ENCODE data around the gene ZNF561. TPM values are rescaled to one million over a fixed set of nuclear protein-coding genes. Genes with fewer than 3 reads are reported as not detected.

The ZNF561 gene
- polyA plus RNA-seq, 3 donors, result 11.0 to 14.3 (median 12.5) TPM

- no peaks in the 10 kb centered on the region for H3K27me3 Mint-ChIP-seq (ENCODE audit: low read depth in 3 of 3)
- Histone ChIP-seq H3K27ac (ENCODE audit: low read depth in 1 of 2, low read length in 2 of 2) (no peak overlapping the region), H3K9ac (ENCODE audit: insufficient read depth, low read length, poor library complexity, severe bottlenecking) (no peak overlapping the region), H2AFZ (ENCODE audit: insufficient read depth, low read depth, low read length, poor library complexity, severe bottlenecking) (no peak overlapping the region), H4K20me1 (ENCODE audit: insufficient read depth, low read length) (no peaks in the 10 kb centered on the region), H3K27me3 (ENCODE audit: control insufficient read depth in 2 of 2, insufficient read depth in 2 of 2, low read length in 2 of 2) (no peaks in the 10 kb centered on the region), H3K79me2 (ENCODE audit: insufficient read depth, low read length) (no peaks in the 10 kb centered on the region), H3K4me3 (replicated peaks in 1 of 3; ENCODE audit: low read depth in 2 of 3, low read length in 3 of 3) (no peak overlapping the region), H3K9me3 (replicated peaks in 1 of 2; ENCODE audit: control insufficient read depth in 1 of 2, insufficient read depth in 1 of 2, low read length in 2 of 2) (peaks cover 0 to 3% of the 10 kb centered on the region in 2 donors), H3K4me1 (ENCODE audit: control insufficient read depth in 1 of 2, insufficient read depth in 2 of 2, low read length in 2 of 2) (no peaks in the 10 kb centered on the region), H3K4me2 (replicated peaks; ENCODE audit: extremely low read depth, low read length, poor library complexity, severe bottlenecking) (no peak overlapping the region), H3K36me3 (replicated peaks in 1 of 2; ENCODE audit: control insufficient read depth in 1 of 2, insufficient read depth in 2 of 2, low read length in 2 of 2) (peaks cover 10 to 29% of the 10 kb centered on the region in 2 donors)
- H3K4me1 Mint-ChIP-seq, result no peaks in the 10 kb centered on the region
- H3K36me3 Mint-ChIP-seq, result peaks cover 22 to 28% of the 10 kb centered on the region in 2 donors
- intact Hi-C loops (cut with micrococcal nuclease), result no loop called here
- no peak for DNase-seq
- H3K9me3 Mint-ChIP-seq, result peaks cover 0 to 6% (median 5%) of the 10 kb centered on the region in 7 donors
- H3K27ac Mint-ChIP-seq, result no peak overlapping the region
- TF ChIP-seq, protein P1, sequence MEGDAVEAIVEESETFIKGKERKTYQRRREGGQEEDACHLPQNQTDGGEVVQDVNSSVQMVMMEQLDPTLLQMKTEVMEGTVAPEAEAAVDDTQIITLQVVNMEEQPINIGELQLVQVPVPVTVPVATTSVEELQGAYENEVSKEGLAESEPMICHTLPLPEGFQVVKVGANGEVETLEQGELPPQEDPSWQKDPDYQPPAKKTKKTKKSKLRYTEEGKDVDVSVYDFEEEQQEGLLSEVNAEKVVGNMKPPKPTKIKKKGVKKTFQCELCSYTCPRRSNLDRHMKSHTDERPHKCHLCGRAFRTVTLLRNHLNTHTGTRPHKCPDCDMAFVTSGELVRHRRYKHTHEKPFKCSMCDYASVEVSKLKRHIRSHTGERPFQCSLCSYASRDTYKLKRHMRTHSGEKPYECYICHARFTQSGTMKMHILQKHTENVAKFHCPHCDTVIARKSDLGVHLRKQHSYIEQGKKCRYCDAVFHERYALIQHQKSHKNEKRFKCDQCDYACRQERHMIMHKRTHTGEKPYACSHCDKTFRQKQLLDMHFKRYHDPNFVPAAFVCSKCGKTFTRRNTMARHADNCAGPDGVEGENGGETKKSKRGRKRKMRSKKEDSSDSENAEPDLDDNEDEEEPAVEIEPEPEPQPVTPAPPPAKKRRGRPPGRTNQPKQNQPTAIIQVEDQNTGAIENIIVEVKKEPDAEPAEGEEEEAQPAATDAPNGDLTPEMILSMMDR (IDR thresholded peaks at IDR 0.05), result no peak
- 83% methylated on average over 2 of the region's 5 CpGs for WGBS (ENCODE audit: insufficient coverage)
- no peak overlapping the region for H3K4me3 Mint-ChIP-seq
Measured at GRCh38 chr19:9636018-9636417, 15.0 kb upstream of the ZNF561 start.

- Histone ChIP-seq H3K9ac (ENCODE audit: insufficient read depth, low read length, poor library complexity, severe bottlenecking) (no peak overlapping the region), H3K4me2 (replicated peaks; ENCODE audit: extremely low read depth, low read length, poor library complexity, severe bottlenecking) (no peak overlapping the region), H3K4me3 (replicated peaks in 1 of 3; ENCODE audit: low read depth in 2 of 3, low read length in 3 of 3) (no peak overlapping the region), H3K27ac (ENCODE audit: low read depth in 1 of 2, low read length in 2 of 2) (no peak overlapping the region), H3K4me1 (ENCODE audit: control insufficient read depth in 1 of 2, insufficient read depth in 2 of 2, low read length in 2 of 2) (peaks cover 0 to 2% of the 10 kb centered on the region in 2 donors), H4K20me1 (ENCODE audit: insufficient read depth, low read length) (no peaks in the 10 kb centered on the region), H3K9me3 (replicated peaks in 1 of 2; ENCODE audit: control insufficient read depth in 1 of 2, insufficient read depth in 1 of 2, low read length in 2 of 2) (no peaks in the 10 kb centered on the region), H3K27me3 (ENCODE audit: control insufficient read depth in 2 of 2, insufficient read depth in 2 of 2, low read length in 2 of 2) (no peaks in the 10 kb centered on the region), H2AFZ (ENCODE audit: insufficient read depth, low read depth, low read length, poor library complexity, severe bottlenecking) (no peak overlapping the region), H3K79me2 (ENCODE audit: insufficient read depth, low read length) (no peaks in the 10 kb centered on the region), H3K36me3 (replicated peaks in 1 of 2; ENCODE audit: control insufficient read depth in 1 of 2, insufficient read depth in 2 of 2, low read length in 2 of 2) (peaks cover 2 to 9% of the 10 kb centered on the region in 2 donors)
- Mint-ChIP-seq H3K4me3 (peak overlapping the region in 1 of 2 donors; percentile 11), H3K27ac (peak overlapping the region in 1 of 7 donors; percentile 10), H3K9me3 (no peaks in the 10 kb centered on the region), H3K4me1 (peaks cover 12% of the 10 kb centered on the region), H3K27me3 (ENCODE audit: low read depth in 3 of 3) (no peaks in the 10 kb centered on the region), H3K36me3 (peaks cover 13 to 15% of the 10 kb centered on the region in 2 donors)
- no CpG with 5 or more reads among the region's 2 CpGs for WGBS (ENCODE audit: insufficient coverage)
- intact Hi-C loops (cut with micrococcal nuclease), result no loop called here
- TF ChIP-seq, protein P1 (IDR thresholded peaks at IDR 0.05), result no peak
- DNase-seq, result no peak
Measured at GRCh38 chr19:9627856-9628255, 6.8 kb upstream of the ZNF561 start.

Measured in CD14-positive monocyte (primary cell).